D341Med (cell line): Measurements from ENCODE around the gene VAPA.

Experiments
- DNase-seq: peaks from one replicate; pipeline ENCODE4 v3.0.0; 2012; ENCODE audit warnings: low spot score

Gene VAPA

GRCh38 chr18:9943311-9943710, 29.5 kb downstream of the VAPA start:
- no peak for DNase-seq

- DNase-seq: no peak
These were observed 31.0 kb downstream of the VAPA start for GRCh38 chr18:9944805-9945204.

GRCh38 chr18:9946831-9947230, 33.0 kb downstream of the VAPA start:
- DNase-seq: no peak

DNA sequence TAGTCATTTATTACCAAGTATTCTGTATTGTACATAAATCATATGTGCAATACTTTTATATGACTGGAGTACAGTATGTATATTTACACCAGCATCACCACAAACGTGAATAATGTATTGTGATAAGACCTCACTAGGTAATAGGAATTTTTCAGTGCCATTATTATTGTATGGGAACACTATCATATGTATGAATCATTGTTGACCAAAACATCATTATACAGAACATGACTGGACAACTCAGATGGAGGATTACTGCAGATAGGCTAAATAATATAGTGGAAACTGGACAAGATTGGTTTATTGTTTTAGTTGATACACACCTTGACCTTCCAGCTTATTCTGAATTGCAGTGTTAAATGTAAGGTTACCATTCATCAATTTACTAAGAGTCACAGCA, 33.4 kb downstream of the VAPA start:
- DNase-seq: no peak

GRCh38 chr18:9949315-9949714, 35.5 kb downstream of the VAPA start:
- no peak for DNase-seq

DNA sequence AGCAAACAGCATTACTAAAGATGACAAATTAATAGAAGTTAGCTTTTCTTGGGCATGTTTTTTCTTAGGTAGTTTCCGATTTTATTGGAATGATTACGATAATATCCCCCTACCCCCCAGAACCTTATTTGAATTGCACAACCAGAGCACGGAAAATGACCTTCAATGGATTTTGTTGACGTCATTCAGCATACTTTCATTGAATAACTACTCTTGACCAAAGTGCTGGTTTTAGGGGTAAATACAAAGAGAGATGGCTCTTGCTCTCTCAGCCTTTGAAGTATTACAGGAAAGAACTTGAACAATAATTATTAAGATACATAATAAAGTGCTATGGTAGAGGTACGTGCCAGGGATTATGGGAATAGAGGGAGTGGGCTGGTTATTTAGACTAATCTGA, 36.0 kb downstream of the VAPA start:
- DNase-seq: no peak

GRCh38 chr18:9950289-9951016, 36.6 kb downstream of the VAPA start:
- DNase-seq: no peak

DNA sequence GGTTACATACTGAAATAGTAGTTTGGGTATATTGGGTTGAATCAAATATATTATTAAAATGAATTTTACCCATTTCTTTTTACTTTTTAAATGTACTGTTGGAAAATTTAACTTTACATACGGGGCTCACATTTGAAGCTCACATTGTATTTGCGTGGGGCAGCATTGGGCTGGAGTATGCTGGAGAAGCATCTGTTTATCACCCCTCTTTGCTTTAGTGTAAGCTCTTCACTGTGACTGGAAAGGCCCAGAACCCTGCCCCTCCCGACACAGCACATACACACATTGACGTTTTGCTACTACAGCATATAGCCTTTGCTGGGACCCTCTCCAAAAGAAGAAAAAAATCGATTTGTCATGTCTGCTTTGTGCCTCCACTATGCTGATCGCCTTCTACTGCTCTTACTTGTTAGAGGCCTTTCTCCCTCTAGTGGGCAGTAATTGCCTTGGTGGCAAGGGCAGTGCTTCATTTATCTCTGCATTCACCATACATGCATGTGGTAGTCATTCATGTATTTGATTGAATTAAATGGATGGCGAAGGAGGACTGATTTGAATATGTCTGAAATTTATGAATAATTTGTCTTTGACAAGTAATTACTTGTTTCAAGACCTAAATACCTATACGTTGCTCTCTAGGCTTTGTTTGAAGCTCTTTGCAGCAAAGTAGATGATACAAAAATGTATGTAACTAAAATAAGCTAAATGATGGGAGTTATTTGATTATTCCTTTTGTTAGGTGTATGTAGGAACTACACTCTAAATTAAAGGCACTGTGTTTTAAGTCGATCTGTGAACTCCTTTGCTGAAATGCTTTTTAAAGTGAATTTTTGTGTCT, 37.4 kb downstream of the VAPA start:
- DNase-seq: peak; percentile 71

GRCh38 chr18:9952633-9953416, 39.0 kb downstream of the VAPA start:
- DNase-seq: no peak

GRCh38 chr18:9958861-9959399, 45.1 kb downstream of the VAPA start:
- no peak for DNase-seq

- no peak for DNase-seq
These were observed 45.7 kb downstream of the VAPA start for GRCh38 chr18:9959564-9959963.

DNA sequence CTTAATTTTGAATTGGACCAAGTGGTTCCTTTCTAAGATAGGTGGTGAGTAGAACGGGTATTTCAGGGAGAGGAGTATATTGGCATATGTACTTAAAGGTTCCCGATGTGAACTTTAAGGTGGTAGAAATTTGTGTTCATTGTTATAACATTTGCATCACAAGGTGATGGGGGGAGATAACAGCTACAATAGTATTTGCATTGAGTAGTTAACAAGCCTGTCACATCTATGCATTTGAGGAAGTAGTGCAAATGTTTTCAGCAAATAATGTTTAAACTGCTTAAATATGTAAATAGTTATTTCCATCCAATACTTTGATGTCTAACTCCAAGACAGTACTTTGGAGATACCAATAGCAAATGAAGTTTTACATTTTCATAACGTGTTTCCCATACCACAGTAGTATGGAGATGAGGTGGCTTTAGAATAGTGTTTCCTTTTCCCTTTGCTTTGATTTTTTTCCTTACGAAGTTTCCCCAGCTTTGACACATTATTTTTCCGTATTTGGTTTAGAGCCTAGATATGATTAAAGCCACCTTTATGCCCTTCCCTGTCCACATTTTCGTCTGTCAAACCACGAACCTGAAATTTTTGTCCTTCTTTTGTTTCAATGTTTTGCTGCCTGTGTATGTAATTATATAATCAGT, 46.6 kb downstream of the VAPA start:
- DNase-seq: no peak

DNA sequence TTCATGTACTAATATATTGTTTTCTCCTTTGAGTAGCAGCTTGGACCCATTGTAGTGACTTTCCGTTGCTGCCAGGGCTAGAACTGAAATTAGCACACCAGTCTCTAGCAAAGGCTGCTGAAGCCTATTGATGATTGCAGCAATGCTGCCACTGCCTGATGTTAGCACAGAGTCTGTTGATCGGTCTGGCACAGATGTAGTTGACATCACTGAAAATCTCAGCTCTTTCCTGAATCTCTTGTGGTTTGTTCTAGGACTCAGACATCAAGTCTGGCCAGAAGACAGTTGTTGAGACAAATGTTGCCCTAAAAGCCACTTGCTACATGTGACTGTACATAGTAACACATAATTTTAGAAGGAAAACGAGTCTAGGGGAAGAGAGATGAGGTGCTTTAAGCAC, 47.2 kb downstream of the VAPA start:
- no peak for DNase-seq

GRCh38 chr18:9965711-9966624, 52.2 kb downstream of the VAPA start:
- DNase-seq: no peak

DNA sequence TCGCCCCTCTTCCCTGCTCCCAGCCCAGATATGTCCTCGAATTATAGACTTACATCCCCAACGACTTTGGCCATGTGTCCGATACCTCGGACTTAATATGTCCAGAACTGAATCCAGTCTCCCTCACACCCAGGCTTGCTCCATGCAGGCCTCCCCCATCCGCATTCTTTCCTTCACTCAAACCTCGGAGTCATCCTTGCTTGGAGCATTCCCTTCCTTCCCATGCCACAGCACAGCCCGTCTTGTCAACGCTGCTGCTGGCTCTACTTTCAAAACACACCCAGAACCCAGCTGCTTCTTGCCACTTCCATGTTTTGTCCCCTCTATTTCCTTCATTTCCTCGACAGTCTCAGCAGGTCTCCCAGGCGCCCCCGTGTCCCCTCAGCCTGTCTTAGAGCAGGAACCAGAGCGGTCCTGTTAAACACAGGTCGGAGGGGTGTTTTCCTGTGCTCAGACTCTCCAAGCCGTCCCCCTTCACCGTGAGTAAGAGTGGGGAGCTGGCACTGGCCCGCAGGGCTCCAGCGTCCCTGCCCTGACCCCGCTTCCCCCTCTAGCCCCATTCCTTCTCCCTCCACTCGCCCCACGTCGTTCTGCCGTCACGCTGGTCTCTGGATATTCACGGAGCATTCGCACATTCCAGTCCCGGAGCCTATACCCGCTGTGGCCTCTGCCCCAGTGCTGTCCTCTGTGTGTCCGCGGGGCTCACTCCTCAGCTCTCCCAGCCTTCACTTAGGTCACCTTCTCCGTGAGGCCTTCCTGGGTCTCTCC, 54.4 kb downstream of the VAPA start:
- DNase-seq: no peak

GRCh38 chr18:9969247-9969646, 55.4 kb downstream of the VAPA start:
- DNase-seq: no peak

DNA sequence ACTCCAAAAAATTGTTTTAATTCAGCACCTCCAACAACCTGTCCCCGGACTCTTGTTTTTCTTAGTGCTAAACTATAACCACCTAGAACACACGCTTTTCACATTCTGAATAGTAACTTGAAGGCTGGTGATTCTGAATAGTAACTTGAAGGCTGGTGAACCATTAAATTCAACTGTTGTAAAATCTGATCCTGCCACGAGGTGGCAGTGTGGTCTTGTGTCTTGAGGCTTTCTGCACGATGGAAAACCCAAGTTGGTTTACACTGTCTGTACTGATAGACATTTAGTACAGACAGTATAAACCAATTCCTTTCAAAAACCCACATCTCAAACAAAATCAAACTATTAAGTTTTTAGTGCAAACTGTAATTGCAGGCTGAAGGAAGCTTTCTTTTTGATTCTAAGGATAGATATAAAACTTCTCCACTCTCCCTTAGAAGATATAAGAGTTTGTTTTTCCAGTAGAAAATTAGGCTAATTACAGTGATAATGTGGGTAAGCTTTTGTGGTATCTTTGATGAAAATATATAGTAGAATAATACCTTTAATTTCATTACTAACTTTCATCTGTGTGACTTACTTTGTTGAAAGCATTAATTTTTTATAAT, 57.6 kb downstream of the VAPA start:
- DNase-seq: peak; percentile 72

DNA sequence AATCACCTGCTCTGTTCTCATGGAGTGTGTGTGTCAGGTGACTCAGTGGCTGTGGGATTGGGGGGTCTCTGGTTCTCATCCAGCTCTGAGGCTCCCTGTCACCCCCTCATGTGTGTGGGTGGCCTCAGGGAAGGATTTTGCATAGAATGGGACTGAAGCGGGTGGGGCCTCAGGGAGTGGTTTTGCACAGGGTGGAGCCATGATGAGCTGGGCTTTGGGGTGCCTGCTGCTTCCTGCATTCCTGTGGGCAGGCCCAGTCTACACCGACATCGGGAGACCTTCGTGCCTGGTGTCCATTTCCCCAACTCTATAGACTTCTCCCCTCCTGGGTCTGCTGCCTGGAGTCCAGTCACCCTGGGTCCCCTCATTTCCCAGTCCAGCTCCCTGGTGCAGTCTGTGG, 59.7 kb downstream of the VAPA start:
- no peak for DNase-seq

- no peak for DNase-seq
These were observed 60.6 kb downstream of the VAPA start for GRCh38 chr18:9974279-9974915.
